Measurements from ENCODE around the gene ISG15.
"Not testable (repeated sequence)": the region's sequence is repeated elsewhere in the genome, so short reads cannot be mapped to it uniquely, and the experiment has no call there.

Gene ISG15

DNA sequence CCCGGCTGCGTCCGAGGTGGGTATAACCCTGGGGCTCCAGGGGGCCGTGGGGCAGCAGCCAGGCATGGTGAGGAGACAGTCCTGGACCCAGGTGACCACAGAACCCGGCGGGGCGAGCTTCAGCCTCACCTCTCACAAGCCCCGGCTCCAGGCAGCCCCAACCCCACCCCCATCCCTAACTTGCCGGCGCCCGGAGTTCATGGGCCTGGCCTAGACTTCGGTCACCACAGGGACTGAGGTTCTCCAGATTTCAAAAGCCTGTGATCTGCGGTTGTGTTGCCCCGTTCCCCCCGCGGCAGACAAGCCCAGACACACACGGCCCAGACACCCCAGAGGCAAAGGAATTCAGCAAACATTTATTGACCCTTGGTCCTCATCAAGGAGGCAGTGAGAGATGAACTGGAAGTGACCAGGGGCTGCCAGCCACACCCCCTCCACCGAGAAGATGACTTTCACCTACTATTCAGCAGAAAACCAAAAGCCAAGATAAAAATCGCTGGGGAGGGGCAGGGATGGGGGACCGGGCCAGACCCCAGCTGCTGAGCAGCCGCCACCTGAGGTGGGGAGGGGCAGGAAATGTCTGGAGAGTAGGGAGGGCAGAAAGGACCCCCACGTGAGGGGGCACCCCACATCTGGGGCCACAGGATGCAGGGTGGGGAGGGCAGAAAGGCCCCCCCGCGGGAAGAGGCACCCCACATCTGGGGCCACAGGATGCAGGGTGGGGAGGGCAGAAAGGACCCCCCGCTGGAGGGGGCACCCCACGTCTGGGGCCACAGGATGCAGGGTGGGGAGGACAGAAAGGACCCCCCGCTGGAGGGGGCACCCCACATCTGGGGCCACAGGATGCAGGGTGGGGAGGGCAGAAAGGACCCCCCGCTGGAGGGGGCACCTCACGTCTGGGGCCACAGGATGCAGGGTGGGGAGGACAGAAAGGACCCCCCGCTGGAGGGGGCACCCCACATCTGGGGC is 17.3 kb upstream of the ISG15 start:
- DNase-seq, result no peak

DNA sequence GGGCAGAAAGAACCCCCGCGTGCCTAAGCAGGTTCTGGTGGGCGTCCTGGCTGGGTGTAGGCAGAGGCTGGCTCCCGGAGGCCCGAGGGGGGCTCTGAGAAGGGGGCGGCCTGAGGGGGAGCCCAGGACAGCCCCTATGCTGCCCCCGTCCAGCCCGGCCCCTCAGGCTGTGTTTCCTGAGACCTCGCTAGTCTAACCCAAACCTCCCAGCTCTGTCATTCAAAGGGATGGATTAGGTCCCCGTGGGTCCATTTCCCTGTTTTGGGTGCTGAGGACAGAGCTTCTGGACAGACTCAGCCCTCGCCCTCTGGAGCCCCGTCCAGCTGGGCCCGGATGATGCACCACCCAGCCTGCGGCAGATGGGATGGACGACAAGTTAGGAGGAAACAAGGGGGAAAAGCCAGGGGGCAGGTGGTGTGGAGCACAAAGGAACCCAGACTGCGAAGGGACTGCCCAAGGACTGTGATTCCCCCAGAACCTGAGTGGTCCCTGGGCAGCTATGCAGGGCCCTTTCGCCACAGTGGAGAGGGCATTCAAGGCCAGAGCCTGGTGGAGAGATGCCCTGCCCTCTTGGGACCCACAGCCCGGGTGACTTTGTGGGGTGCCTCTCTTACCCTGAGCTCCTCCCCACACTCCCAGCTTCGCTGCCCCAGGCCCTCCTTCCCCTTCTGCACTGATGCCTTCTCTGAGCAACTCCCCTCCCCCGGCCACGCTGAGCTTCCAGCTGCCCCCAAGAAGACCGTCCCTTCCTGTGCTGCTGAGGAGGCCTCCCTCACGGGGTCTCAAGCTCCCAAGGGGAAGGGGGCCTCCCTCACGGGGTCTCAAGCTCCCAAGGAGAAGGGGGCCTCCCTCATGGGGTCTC is 16.2 kb upstream of the ISG15 start:
- no peak for DNase-seq

GRCh38 chr1:997713-997992 is 15.6 kb upstream of the ISG15 start:
- DNase-seq, result no peak

DNA sequence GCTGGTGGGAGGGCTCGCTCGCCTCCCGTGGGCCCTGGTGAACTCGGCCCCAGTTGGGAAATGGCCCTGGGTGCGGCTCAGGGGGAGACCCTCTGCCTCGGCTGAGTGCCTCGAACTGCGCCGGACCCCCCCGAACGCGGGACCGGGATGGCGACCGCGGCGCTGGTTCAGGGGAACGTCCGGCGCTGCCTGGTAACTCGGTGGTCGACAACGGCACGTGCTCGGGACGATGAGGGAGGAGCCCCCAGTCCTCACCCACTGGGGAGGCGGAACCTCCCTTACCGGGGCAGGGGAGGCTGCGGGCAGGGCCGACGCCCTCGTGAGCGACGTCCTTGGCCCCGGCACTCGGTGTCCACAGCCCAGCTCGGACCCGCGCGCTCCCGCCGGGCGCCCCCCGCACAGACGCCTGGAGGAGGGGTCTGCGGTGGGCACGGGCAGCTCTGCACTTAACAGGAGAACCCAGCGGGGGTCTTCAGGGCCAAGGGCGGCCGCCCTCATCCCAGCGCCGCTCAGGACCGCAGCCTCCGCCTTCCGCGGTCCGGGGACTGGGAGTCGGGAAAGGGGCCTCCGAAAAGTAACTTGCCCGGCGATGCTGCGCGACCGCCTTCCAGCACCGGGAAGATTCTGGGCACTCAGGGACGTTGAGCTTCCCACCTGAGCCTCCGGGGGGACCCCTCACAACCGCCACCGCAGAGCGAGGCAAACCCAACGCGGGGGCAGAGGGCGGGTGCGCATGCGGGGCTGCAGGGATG is 15.1 kb upstream of the ISG15 start:
- DNase-seq, result no peak

GRCh38 chr1:998745-998994 is 14.6 kb upstream of the ISG15 start:
- DNase-seq, result no peak

DNA sequence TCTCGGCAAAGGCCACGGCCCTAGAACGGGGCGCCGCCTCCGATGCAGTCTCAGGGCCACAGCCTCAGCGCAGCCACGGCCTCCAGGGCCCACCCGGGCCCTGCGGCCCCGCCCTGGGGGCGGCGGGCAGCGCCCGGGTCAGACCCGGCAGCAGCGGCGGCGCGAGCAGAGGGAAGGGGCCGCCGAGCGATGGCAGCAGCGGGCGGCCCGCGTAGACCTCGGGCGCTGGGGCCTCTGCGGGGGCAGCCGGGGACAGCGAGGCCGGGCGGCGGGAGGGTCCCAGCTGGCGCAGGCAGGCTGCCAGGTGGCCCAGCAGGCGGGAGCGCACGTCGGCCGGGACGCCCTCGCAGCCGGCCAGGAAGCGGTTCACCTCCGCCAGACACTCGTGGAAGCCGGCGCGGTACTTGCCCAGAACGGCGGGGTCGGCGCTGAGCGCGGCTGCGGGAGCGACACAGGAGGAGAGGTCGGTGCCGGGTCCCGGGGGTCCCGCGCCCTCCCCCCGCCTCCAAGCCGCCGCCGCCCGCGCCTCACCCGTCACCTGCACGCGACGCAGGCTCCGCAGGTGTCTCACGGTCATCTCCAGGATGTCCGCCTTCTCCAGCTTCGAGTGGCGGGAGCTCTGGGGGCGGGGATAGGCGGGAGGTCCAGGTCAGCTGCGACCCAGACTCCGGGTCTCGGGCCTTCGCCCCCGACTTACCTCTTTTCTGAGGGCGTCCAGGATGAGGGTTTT is 14.1 kb upstream of the ISG15 start:
- peak; percentile 19 for DNase-seq

DNA sequence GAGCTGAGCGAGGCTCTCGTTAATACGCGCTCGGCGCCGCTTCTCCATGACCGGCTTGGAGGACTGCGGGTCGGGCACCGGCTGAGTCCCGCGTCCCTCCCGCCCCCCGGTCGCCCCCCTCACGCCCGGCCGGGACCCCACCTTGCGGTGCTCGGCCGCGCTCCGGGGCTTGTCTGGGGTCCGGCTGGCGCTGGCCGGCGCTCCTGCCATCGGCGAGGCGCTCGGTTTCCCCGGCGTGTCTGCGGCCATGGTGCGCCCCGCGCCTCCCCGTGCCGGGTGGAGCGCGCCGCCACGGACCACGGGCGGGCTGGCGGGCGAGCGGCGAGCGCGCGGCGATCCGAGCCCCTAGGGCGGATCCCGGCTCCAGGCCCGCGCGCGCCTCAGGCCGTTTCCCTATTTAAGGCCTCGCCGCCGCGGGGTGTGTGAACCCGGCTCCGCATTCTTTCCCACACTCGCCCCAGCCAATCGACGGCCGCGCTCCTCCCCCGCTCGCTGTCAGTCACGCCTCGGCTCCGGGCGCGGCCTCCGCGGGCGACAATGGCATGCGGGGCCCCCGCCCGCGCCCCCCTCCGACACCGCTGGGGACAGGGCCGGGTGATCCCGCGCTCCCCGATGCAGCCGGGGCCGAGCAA is 13.5 kb upstream of the ISG15 start, which contains the start of gene HES4:
Gene HES4 (minus strand): TSS at position 373 of the 632 bp plus-strand sequence. CDS start 124 bp downstream, at position 249.
- peak; percentile 61 for DNase-seq

DNA sequence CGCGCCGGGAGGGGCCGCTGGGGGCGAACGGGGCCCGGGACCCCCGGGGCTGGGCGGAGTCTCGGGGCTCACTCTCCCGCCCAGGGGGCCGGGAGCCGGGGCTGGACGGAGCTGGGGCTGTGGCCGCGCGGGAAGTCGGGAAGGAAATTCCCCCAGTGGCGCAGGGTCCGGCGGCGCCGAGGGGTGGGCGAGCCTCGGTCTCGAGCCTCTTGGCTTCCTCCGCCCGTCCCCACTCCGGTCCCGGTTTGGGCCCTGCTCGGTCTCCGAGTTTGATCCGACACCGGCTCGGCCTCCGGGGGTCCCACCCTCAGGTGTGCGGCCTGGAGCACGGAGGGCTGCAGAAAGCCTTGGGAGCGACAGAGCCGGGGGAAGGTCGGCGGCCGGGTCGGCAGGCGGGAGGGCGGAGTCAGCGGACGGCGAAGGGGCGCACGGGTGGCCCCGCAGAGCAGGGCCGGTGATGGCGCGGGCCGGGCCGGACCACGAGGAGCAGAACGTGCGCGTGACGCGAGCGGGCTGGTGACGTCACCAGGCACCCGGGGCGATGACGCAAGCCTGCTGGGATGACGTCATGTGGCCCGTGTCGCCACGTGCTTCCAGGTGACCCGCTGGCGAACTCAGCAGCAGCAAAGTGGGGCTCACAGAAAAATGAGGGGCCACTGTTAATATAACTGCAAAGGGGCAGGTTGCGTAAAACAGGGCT is 12.8 kb upstream of the ISG15 start:
- DNase-seq, result no peak

DNA sequence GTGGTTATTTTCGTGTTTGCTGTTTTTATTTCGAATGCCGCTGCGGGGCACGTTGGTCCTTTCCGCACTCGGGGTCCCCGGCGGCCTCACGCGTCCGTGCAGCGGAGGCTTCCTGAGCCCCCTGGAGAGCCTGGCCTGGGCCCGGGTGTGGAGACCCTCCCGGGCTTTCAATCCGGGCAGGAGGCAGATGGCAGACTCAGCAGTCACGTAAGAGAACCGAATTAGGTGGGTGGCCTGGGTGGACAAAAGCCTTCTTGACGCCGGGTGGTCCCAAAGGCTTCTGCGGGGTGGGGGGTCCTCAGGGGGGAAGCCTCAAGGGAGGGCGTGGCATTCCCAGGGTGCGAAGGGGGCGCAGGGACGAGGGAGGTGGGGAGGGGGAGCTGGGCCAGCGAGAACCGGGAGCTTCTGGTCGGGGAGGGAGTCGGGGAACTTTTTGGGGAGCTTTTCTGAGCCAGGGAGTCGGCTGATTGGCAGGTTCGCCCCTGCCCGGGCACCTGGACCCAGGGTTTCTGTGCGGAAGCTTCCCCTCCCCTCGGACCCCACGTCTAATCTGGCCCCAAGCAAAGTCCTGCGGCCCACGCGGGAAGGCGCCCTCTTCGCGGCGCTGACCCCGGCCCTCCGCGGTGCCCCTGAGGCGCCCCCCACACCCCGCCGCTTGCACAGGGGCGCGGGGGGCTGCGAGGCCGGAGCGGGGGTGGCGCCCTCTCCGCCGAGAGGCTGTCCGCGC is 12.1 kb upstream of the ISG15 start:
- no peak for DNase-seq

DNA sequence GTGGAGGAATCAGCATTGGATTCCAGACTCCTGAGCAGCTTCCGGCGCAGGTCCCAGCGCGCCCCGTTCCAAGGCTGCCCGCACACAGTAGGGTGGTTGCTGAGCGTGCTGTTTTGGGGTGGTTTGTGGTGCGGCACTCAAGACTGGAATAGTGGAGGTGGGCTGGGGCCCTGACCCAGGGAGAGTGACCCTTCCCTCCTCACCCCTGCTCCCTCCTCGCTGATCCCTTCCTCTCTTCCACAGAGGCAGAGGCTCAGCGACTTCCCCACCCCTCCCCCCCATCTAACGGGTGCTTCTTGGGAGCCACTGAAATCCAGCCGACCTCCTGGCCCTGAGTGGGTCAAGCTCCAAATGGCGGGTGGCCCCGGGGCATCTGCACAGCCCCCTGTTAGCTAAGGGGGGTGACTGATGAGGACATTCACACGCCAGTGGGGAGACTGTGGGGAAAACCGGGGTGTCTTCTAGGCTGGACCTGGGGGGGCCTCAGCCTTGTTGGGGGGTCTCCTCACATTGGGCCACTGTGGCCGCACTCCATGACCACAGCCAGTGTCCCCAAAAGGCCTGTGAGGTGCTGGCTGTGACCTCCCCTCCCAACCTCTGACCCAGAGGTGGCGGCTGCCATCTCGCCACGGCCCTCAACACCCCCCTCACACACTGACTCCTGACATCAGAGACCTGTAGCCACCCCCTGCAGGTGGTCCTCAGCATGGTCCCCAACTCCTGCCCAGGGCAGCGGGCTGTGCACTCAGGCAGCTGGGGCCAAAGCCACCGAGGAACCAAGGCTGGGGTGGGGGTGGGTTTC is 9.5 kb upstream of the ISG15 start:
- DNase-seq, result no peak

DNA sequence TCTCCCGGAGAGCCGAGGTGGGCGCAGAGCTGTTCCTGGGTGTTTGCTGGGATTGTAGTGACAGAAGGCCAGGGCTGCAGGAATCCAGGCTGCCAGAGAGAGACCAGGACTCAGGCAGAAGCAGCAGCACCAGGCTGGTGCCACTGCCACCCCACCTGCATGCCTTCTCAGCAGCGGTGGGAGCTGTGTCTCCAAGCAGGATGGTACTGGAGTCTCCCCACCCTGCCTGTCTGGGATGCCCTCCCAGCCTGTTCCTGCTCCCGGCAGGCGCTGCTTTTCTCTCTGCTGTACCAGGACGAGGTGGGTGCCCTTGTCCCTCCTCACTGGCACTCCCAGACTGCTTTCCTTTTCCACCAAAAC is 8.9 kb upstream of the ISG15 start:
- DNase-seq, result no peak

DNA sequence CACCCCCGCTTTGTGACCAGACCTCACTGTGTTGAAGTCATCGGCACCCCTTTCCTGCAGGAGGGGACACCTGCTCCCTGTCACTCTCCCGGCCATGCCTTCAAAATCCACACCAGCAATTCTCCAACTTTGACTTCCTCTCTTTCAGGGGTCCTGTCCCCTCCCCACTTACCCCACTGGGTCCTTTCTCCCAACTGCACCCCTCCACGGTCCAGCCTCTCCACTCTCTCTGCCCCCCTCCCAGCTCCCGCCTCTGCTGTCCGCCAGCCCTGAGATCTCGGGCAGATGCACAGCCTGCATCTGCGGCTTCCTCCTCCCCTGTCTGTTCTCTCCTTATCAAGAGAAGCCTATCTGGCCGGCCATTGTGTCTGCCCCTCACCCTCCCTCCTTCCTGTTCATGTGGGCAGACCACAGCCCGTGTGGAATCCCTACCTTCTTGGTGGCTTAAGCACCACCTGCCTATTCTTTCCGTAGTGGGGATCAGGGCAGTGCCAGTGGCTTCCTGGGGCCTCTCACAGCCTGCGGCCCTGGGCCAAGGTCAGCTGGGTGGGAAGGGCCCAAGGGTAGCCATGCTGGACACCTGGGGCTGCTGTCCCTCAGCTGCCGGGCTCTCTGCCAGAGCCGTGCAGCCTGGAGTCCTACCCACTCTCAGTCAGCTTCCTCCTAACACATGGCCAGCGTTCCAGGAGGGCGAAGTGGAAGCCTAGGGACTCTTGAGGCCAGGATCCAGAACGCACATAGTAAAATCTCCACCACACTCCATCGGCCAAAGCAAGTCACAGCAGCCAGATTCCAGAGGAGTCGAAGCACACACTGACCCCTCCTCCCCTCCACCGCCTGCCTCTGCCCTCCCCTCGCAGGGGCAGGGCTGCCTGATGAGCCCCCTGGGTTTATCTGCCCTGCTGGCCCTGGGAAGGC is 8.3 kb upstream of the ISG15 start:
- DNase-seq, result no peak

- DNase-seq, result no peak
These were observed 7.5 kb upstream of the ISG15 start for GRCh38 chr1:1005774-1006304.

- DNase-seq, result no peak
These were observed 6.8 kb upstream of the ISG15 start for GRCh38 chr1:1006305-1007159.

DNA sequence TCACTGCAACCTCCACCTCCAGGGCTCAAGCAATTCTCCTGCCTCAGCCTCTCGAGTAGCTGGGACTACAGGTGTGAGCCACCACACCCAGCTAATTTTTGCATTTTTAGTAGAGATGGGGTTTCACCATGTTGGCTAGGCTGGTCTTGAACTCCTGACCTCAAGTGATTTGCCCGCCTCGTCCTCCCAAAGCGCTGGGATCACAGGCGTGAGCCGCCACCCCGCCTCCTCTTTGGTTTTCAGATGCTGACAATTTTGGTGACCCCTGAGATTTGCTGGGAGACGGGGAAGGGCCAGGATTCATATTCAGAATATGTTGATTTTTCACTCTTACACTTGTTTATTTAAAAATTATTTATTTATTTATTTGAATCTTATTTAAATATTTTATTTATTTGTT is 3.2 kb upstream of the ISG15 start:
- DNase-seq, result not testable (repeated sequence)

DNA sequence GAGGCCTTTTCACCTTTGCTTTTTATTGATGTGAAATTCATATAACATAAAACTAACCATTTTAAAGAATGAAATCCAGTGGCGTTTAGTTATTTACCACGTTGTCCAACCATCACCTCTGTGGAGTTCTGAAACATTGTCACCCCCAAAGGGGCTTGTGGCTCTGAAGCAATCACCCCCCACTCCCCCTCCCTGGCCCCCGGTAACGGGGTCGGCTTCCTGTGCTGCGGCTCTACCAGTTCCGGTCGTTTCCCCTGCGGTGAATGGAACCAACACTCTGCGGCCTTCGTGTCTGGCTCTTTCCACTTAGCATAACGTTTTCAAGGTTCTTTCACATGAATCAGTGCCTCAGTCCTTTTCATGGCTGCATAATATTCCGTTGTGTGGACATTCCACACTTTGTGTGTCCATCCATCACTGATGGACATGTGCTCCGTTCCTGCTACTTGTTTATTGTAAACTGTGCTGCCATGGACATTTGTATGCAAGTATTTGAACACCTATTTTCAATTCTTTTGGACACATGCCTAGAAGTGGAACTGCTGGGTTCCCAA is 1.8 kb upstream of the ISG15 start:
- no peak for DNase-seq

DNA sequence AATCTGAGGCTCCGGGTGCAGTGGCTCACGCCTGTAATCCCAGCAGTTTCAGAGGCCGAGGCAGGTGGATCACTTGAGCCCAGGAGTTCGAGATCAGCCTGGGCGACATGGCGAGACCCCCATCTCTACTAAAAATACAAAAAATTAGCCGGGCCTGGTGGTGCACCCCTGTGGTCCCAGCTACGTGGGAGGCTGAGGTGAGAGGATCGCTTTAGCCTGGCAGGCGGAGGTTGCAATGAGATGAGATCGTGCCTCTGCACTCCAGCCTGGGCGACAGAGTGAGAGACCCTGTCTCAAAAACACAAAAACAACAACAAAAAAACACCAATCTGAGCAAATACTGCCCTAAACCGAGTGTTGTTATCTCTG is 577 bp upstream of the ISG15 start:
- not testable (repeated sequence) for DNase-seq

Measured in NCI-H748 treated with DMSO at 0.1 percent for 48 hours (cell line).